GM21381 (cell line): ENCODE data around the gene NTS.

ENCODE experiments used
- ATAC-seq: cut with Tn5 transposase; IDR thresholded peaks from one replicate; pipeline ENCODE4 v1.9.1; 2021; ENCODE audit warnings: mild to moderate bottlenecking, moderate library complexity; ENCODE audit not compliant: unreplicated experiment

The NTS gene

GRCh38 chr12:85874031-85874461, at the start of gene NTS:
TSS of gene NTS (plus strand) at chr12:85874295. CDS start at chr12:85874404, 109 bp downstream.
- ATAC-seq, result peak; percentile 77

- no peak for ATAC-seq
Observed at GRCh38 chr12:85825746-85826145, 48.3 kb upstream of the NTS start.

- ATAC-seq, result no peak
Observed at GRCh38 chr12:85828576-85828975, 45.5 kb upstream of the NTS start.

GRCh38 chr12:85829391-85829790, 44.7 kb upstream of the NTS start:
- ATAC-seq, result no peak

GRCh38 chr12:85831327-85831990, 42.6 kb upstream of the NTS start:
- no peak for ATAC-seq

GRCh38 chr12:85833579-85833978, 40.5 kb upstream of the NTS start:
- ATAC-seq, result no peak

GRCh38 chr12:85834378-85834777, 39.7 kb upstream of the NTS start:
- ATAC-seq, result no peak

GRCh38 chr12:85835426-85836196, 38.5 kb upstream of the NTS start:
- ATAC-seq, result no peak

- no peak for ATAC-seq
Observed at GRCh38 chr12:85836197-85837090, 37.7 kb upstream of the NTS start, which contains the start of gene RASSF9. TSS of gene RASSF9 (minus strand) at chr12:85836409. CDS start at chr12:85836201, 208 bp downstream.

- ATAC-seq, result no peak
Observed at GRCh38 chr12:85843606-85844310, 30.3 kb upstream of the NTS start.

GRCh38 chr12:85849344-85849743, 24.8 kb upstream of the NTS start:
- ATAC-seq, result no peak

- no peak for ATAC-seq
Observed at GRCh38 chr12:85855305-85855704, 18.8 kb upstream of the NTS start.

- ATAC-seq, result no peak
Observed at GRCh38 chr12:85856966-85857365, 17.1 kb upstream of the NTS start.

- ATAC-seq, result no peak
Observed at GRCh38 chr12:85865890-85866289, 8.2 kb upstream of the NTS start.

GRCh38 chr12:85866986-85867776, 6.9 kb upstream of the NTS start:
- peak; percentile 95 for ATAC-seq

- ATAC-seq, result peak; percentile 68
Observed at GRCh38 chr12:85872497-85873091, 1.5 kb upstream of the NTS start.

- no peak for ATAC-seq
Observed at GRCh38 chr12:85877459-85877858, 3.4 kb downstream of the NTS start.

- ATAC-seq, result no peak
Observed at GRCh38 chr12:85883763-85884162, 9.7 kb downstream of the NTS start.

GRCh38 chr12:85894653-85895052, 20.6 kb downstream of the NTS start:
- no peak for ATAC-seq
